ENCODE data around the gene ZNF213. TPM values are rescaled to one million over a fixed set of nuclear protein-coding genes. Genes with fewer than 3 reads are reported as not detected.

ZNF213 gene
- total and polyA plus RNA-seq, 2 experiments from 2014 or later, result 3.4 to 4.0 TPM

DNA sequence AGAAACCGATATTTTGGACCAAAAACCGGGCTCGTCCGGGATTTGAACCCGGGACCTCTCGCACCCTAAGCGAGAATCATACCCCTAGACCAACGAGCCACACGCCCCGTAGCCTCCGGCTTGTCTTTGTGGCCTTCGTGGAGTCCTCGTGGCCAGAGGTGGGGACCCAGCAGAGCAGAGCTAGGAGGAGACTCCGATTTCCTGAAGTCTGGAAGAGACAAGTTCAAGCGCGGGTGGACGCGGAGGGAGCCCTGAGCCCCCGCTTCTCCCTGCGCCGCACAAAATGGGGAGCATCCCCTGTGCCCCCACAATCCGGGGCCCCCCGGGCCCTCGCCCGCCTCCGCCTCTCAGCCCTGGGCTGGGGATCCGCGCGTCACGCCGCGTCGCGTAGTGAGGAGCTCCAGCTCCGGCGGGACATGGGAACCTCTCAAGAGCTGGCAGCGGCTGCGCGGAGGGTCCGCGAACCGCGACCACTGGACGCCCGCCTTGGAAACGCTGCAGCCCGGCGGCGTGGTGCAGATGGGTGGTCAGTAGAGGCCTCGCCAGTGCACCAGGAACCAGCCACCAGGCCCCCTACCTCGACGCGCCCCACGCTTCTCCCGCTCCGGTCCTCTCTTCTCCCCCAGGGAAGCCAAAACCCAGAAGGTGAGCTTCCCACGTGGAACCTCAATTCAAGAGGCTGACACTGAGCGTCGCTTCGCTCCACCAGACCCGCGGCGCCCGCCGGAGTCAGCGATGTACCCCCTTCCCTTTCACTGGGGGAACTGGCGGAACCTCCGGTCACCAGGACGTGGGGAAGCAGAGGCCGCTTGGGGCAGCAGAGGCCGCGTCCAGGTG is 48.0 kb downstream of the ZNF213 start:
- Histone ChIP-seq H3K4me3 (peak overlapping the region; percentile 16), H3K27ac (no peak overlapping the region), H3K4me1 (ENCODE audit: insufficient read depth) (peaks cover 14% of the 10 kb centered on the region), H3K9me2 (replicated peaks; ENCODE audit: insufficient read depth) (no peaks in the 10 kb centered on the region), H2AFZ (peak overlapping the region; percentile 81), H3K4me2 (peak overlapping the region; percentile 94), H3K36me3 (replicated peaks; ENCODE audit: insufficient read depth, low read depth) (no peaks in the 10 kb centered on the region), H3K27me3 (peaks cover 90% of the 10 kb centered on the region), H4K20me1 (ENCODE audit: insufficient read depth, poor library complexity, severe bottlenecking) (no peaks in the 10 kb centered on the region), H3K79me2 (no peaks in the 10 kb centered on the region), H3K9me3 (ENCODE audit: low read depth) (no peaks in the 10 kb centered on the region)
- TF ChIP-seq CTCF (IDR thresholded peaks at IDR 0.05; ENCODE audit: poor library complexity), result peak; percentile 25
- no peak for TF ChIP-seq EZH2phosphoT487 (IDR thresholded peaks at IDR 0.05; ENCODE audit: low read depth, severe bottlenecking, unreplicated experiment)
- TF ChIP-seq EZH2 (IDR thresholded peaks at IDR 0.05; ENCODE audit: borderline replicate concordance), result peak; percentile 40
- DNase-seq (ENCODE audit: low spot score), result no peak
- WGBS (ENCODE audit: low lambda C conversion rate, missing lambda C conversion rate), result 2% methylated on average over 62 of the region's 72 CpGs

GRCh38 chr16:3183445-3184139 is 48.8 kb downstream of the ZNF213 start:
- no peaks in the 10 kb centered on the region for H3K9me3 ChIP-seq (ENCODE audit: low read depth)
- peak overlapping the region; percentile 16 for H3K4me3 ChIP-seq
- WGBS (ENCODE audit: low lambda C conversion rate, missing lambda C conversion rate), result 4% methylated on average over 42 of the region's 42 CpGs
- no peaks in the 10 kb centered on the region for H3K36me3 ChIP-seq (replicated peaks; ENCODE audit: insufficient read depth, low read depth)
- peaks cover 14% of the 10 kb centered on the region for H3K4me1 ChIP-seq (ENCODE audit: insufficient read depth)
- no peaks in the 10 kb centered on the region for H3K79me2 ChIP-seq
- peaks cover 88% of the 10 kb centered on the region for H3K27me3 ChIP-seq
- TF ChIP-seq CTCF (IDR thresholded peaks at IDR 0.05; ENCODE audit: poor library complexity) (no peak), EZH2phosphoT487 (IDR thresholded peaks at IDR 0.05; ENCODE audit: low read depth, severe bottlenecking, unreplicated experiment) (peak; percentile 18), EZH2 (IDR thresholded peaks at IDR 0.05; ENCODE audit: borderline replicate concordance) (peak; percentile 61)
- peak overlapping the region; percentile 81 for H2AFZ ChIP-seq
- no peak for DNase-seq (ENCODE audit: low spot score)
- no peaks in the 10 kb centered on the region for H4K20me1 ChIP-seq (ENCODE audit: insufficient read depth, poor library complexity, severe bottlenecking)
- H3K9me2 ChIP-seq (replicated peaks; ENCODE audit: insufficient read depth), result no peaks in the 10 kb centered on the region
- H3K27ac ChIP-seq, result no peak overlapping the region
- H3K4me2 ChIP-seq, result peak overlapping the region; percentile 94

DNA sequence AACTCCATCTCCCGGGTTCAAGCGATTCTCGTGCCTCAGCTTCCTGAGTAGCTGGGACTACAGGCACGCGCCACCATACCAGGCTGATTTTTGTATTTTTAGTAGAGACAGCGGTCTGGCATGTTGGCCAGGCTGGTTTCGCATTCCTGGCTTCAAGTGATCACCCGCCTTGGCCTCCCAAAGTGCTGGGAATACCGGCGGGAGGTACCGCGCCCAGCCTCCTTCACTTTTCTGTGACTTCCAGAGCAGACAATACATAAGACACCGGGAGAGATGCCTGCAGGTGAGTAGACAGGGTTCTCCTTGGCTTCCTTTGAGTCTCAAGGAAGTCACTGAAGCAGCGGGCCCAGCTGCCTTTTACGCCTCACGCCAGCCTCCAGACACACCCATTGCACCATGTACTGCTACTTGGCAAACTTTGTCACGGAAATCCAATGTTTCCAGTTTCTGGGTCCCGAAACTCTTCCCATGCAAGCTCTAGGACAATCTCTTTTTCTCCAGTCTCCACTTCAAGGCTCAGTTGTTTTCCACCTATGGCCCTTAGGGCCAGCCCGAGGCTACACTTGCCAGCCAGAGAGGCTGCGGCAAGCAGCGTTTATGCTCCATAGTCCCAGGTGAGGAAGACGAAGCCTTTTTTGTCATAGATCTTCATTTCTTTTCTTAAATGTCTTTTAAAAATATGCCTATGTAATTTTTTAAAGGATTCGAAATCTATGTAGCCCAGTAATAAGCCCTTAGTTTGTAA is 52.3 kb downstream of the ZNF213 start:
- 87% methylated on average over 23 of the region's 23 CpGs for WGBS (ENCODE audit: low lambda C conversion rate, missing lambda C conversion rate)
- TF ChIP-seq EZH2phosphoT487 (IDR thresholded peaks at IDR 0.05; ENCODE audit: low read depth, severe bottlenecking, unreplicated experiment), result no peak

More for the DNA sequence above, 52.3 kb downstream of the ZNF213 start:
- H3K27me3 ChIP-seq, result peaks cover 89% of the 10 kb centered on the region
- H3K4me3 ChIP-seq, result no peak overlapping the region
- no peaks in the 10 kb centered on the region for H4K20me1 ChIP-seq (ENCODE audit: insufficient read depth, poor library complexity, severe bottlenecking)
- no peak for DNase-seq (ENCODE audit: low spot score)
- peaks cover 26% of the 10 kb centered on the region for H3K4me1 ChIP-seq (ENCODE audit: insufficient read depth)
- H2AFZ ChIP-seq, result no peak overlapping the region
- peak overlapping the region; percentile 91 for H3K4me2 ChIP-seq
- no peaks in the 10 kb centered on the region for H3K9me3 ChIP-seq (ENCODE audit: low read depth)
- H3K79me2 ChIP-seq, result no peaks in the 10 kb centered on the region
- H3K9me2 ChIP-seq (replicated peaks; ENCODE audit: insufficient read depth), result no peaks in the 10 kb centered on the region
- H3K36me3 ChIP-seq (replicated peaks; ENCODE audit: insufficient read depth, low read depth), result no peaks in the 10 kb centered on the region
- no peak overlapping the region for H3K27ac ChIP-seq
